GM18499 (cell line): ENCODE measurements around the gene SETBP1.

Source experiments
- ATAC-seq: cut with Tn5 transposase; IDR thresholded peaks from one replicate; pipeline ENCODE4 v1.9.1; 2021; ENCODE audit warnings: moderate number of reproducible peaks; ENCODE audit not compliant: insufficient read depth, unreplicated experiment

SETBP1 gene

GRCh38 chr18:44856157-44856556 lies 175.5 kb downstream of the SETBP1 start:
- no peak for ATAC-seq

DNA sequence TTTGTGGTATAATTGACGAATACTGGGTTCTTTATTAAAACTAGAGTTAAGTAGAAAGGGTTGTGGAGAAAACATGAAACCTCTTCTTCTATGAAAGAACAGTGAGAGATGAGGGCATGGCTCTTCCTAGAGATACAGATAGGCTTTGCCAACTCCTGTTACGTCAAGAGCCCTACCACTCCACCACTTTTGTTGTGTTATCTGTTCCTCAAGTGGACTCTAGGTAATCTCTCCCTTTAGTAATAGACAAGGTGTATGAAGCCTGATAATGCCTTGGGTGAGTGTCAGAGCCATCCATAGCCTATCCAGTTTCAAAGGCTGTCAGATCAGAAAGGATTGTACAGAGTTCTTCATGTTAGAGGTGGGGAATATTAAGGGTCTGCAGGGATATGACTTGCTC lies 176.4 kb downstream of the SETBP1 start:
- no peak for ATAC-seq

DNA sequence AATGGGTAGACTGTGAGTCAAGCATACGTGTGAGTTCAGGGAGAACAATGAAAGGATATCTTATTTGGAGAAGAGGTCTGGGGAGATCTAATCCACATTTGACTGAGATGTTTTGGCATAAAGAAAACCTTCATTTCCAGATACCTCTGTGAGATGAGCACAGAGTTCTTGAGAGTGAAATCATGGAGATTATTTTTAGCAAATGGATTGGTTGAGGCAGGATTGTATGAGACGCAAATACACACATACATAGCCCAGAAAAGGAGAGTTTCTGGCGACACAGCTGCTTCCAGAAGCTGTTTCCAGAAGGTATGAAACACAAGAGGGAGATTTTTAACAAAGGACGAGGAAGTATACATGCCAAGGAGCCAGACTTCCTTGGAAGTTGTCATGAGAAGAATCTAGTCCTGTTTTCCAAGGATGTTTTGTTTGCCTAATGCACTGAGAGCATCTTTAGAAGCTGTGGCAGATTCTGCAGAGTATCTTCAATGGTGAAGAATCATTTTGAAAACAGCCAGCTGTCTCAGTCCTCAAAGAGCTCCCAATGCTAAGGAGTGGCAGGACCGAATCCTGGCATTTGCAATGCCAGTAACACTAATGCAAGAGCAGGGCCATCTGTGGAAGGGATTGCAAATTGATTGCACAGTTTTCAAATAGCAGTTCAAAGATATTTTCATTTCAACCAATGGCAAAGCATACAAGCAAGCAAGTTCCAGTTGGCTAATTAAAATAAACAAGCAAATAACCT lies 177.2 kb downstream of the SETBP1 start:
- no peak for ATAC-seq

GRCh38 chr18:44859263-44859662 lies 178.6 kb downstream of the SETBP1 start:
- ATAC-seq: no peak

- no peak for ATAC-seq
Measured at GRCh38 chr18:44859751-44860439, 179.2 kb downstream of the SETBP1 start.

DNA sequence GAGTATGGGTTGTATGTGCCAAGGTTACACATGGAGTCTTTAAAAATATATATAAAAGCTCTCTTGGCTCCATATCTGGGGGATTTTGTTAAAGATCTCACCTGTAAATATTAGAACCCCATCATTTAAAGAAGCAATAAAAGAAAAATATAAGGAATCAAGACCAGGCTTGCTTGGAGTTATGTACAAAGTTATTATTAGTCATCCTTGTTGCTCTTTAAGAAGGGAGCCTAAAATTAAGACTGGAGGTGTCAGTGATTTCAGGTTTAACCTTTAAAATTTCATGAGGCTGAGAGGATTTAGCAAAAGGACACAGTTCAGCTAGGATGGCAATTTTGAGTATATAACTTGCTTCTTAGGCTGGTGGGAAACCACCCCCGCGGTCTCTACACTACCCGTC lies 181.4 kb downstream of the SETBP1 start:
- no peak for ATAC-seq

DNA sequence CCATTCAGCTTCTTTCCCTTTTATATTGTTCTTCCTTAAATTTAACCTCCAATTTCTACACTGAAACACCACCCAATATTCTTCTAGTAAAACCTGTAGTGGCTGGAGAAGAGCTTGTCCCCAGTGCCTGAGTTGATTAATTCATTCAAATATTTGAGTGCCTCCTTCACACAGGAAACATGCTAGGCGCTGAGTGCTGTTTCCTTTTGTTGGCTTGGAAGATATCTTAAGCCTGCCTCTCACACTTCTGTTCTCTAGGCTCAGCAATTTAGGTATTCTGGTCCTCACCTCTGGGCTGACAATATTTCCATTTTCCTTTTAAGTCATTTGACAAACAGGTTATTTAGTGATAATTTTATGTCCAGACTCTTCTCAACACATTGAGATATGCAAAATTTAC lies 185.4 kb downstream of the SETBP1 start:
- ATAC-seq: no peak

DNA sequence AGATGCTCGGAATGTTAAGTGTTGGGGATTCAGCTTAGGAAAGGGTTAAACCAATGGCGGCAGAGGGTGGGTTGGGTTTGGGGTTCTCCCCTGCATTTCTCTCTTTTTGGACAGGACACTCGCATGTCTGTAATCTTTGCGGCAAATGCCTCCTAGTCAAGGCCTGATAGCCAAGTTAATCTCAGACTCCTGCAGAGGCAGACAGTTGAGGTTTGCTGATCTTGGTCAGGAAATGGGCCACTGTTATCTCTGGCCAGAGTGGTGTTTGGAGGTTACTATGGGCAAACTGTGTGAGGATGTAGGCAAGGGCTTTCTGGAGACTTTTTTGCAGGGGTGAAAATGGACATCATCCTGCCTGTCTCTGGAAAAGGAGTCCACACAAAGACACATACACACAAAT lies 188.8 kb downstream of the SETBP1 start:
- no peak for ATAC-seq

- no peak for ATAC-seq
Measured at GRCh38 chr18:44870631-44871502, 190.2 kb downstream of the SETBP1 start.

- ATAC-seq: no peak
Measured at GRCh38 chr18:44871771-44872170, 191.1 kb downstream of the SETBP1 start.

GRCh38 chr18:44876024-44876423 lies 195.3 kb downstream of the SETBP1 start:
- ATAC-seq: no peak

DNA sequence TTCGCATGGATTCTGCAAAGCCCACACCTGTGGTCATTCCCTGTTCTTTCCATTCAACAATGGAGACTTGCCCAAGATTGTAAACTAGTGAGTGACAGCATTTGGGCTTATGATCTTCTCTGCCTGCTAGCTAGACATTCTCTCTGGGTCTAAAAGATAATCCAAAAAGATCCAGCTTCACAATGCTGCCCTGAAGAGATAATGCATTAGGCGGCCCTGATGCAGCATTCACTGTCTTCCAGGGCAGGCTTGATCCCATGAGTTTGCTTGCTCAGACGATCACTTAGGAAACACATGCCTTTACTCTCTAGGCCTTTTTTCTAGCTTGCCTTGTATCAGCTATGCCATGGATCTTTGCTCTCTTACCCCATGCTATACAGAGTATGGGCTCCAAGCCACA lies 196.1 kb downstream of the SETBP1 start:
- ATAC-seq: no peak

DNA sequence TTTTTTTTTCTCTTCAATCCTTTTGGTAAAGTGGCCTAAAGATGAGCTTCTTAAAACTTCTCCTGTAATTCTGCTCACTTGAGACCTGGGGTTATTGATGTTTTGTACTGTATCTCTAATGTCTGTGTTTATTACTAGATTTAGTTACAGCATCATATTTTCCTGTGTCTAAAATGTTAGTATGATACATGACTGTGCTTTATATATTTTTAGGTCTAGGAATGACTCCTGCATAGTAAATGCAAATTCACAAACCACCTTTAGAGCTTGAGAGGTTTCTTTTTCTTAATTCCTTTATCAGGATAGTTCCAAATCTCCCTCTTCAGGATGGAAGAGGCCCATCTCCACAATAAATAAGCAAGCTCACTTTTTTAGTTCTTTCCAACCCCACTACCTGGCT lies 197.6 kb downstream of the SETBP1 start:
- ATAC-seq: no peak

DNA sequence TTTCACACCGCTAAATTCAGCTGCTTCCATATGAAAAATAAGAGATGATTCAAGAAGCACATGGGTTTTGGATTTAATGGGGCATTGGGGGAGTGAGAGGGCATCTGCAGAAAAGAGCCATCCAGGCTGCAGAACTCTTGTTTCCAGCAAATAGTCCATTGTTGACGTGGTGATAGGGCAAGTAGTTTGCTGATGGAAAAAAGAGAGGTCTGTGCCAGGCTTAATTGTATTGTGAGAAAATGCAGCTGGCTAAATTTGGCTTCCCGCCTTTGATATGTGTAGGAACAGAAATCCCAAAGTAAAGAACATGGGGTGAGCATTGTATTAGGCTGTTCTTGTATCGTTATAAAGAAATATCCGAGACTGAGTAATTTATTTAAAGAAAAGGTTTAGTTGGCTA lies 199.5 kb downstream of the SETBP1 start:
- no peak for ATAC-seq

DNA sequence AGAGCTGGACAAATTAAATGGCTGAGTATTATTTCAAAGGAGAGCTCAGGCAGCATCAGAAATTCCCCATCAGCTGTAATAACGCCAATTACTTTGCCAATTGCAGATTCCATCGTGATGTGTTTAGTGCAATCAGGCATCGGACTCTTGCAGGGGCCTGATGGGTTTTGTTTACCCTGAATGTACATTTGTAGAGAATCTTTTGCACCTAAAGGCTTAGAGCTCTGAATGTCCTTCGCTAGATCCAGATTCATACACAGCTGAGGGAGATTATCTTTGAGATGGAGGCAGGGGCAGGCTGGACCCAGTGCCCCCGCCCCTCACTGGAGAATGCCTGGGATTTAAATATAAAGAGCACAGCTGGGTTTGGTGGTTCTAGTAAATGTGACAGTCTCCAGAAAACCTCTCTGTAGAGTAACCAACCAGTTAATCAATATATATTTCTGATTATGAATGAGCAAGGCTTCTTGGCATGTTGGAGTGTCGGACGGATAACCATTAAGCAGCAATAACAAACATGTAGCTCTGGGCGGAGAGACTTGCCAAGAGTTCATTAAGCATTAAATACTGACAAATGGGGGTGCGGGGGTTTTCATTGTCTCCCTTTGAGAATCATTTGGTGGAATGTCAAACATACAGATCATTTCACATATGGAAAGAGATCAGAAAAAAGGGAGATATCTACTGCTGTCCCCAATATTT lies 200.9 kb downstream of the SETBP1 start:
- no peak for ATAC-seq

GRCh38 chr18:44882163-44882868 lies 201.6 kb downstream of the SETBP1 start:
- no peak for ATAC-seq

DNA sequence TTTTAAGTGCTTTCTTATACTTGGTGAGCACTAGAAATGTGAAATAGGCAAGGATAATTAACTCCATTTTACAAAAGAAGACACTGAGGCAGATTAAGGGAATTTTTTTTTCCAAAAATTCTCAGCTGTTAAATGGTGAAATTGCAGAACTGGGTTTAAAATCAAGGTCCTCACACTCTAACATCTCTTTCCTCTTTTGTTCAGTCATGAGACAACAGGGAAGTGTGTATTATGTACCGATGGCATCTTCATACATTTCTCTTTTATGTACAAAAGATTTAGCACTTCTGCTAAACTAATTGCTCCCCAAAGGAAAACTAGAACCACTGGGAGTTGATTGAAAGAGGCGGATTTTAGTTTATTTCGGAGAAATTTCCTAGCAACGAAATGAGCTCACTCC lies 203.0 kb downstream of the SETBP1 start:
- no peak for ATAC-seq

GRCh38 chr18:44884431-44884830 lies 203.7 kb downstream of the SETBP1 start:
- no peak for ATAC-seq

- no peak for ATAC-seq
Measured at GRCh38 chr18:44885507-44885906, 204.8 kb downstream of the SETBP1 start.

GRCh38 chr18:44887227-44887631 lies 206.5 kb downstream of the SETBP1 start:
- ATAC-seq: peak; percentile 88
